HG03439 (cell line): ENCODE results near the gene MAEA.

Experiments
- ATAC-seq: cut with Tn5 transposase; IDR thresholded peaks from one replicate; pipeline ENCODE4 v1.9.1; 2021; ENCODE audit warnings: mild to moderate bottlenecking, moderate library complexity; ENCODE audit not compliant: unreplicated experiment

Gene MAEA

DNA sequence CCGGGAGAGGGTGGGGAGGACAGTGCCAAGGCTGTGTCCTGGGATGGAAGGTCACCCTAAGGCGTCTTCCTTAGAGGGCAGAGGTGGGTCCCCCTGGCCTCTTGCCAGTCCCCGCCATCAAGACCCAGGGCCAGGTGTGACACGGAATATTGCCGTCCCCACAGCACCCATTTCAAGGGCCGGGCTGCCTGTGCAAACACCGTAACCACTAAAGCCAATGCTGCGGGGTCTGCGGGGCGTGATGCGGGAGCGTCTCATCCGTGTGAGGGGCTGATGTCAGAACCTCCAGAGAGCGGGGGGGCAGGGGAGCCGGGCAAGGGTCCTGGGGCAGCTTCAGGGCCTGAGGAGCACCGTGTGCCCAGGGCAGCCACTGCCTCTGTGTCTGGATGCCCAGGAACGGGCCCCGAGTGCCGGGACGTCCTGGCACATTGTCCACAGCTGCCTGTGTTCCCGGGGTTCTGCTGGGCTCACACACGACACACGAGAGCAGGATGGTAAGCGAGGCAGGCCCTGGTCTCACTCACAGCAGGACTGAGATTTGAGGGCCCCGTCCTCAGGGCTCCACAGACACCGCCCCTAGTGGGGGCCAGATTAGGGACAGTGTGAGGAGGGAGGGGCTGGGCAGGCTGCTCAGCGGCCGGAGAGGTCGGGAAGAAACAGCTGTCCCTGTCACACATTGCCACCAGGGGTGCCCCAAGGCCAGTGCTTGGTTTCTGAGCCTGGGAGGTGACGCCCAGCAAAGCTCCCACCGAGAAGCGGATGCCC lies 87.3 kb downstream of the MAEA start:
- no peak for ATAC-seq

DNA sequence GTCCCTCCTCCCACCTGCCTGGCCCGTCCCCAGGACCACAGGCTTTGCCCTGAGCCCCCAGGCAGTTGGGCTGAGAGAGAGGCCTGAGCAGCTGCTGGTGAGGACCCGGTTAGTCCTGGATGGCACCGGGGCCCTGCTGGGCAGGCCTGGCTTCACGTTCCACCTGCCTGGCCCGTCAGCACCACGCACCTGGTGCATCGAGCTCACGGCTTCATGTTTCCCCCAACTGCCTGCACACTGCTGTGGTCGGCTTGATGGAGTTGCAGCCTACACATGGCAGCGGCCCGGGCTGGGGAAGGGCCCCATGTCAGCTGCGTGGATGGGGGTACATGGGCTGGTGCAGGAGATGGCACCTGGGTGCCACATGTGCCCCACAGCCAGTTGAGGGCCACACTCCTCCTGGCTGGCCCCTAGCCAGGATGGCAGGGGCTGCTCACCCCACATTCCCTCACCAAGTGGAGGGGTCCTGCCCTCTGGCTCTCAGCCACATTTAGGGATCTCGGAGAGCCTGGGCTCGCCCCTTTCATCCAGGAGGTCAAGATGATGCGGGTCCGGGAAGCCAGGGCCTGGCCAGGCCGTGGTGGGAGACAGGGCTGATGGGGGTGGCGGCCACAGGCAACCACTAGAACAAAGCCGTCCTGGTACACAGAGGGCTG lies 88.0 kb downstream of the MAEA start:
- no peak for ATAC-seq

DNA sequence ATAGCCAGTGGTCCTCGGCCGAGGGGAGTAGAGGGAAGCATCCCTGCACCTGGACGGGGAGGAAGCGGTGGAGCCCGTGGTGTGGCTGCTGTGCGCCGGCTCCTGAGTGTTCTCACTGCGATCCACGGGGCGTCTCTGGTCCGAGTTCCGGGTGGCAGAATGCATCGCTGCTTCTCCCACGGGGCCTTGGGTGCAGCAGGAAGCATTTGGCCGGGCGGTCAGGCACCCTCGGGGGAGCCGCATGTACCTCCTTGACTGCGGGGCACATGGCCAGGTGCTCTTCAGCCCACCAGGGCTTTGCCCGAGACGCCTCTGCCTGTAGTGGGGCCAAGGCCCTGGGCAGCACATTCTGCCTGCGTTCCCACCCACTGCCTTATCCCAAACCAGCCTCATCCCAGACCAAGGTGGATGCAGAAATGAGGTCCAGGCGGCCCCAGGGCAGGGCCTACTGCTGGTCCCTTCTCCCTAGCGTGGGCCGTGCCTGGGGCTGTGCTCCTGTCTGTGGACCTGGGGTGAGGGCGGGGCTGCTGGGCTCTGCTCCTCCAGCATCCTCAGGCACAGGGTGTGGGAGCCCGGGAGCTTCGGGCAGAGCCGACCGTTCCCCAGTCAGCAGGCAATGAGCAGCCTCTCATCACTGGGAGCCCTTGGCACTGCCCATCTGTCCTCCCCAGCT lies 89.0 kb downstream of the MAEA start:
- ATAC-seq = no peak

DNA sequence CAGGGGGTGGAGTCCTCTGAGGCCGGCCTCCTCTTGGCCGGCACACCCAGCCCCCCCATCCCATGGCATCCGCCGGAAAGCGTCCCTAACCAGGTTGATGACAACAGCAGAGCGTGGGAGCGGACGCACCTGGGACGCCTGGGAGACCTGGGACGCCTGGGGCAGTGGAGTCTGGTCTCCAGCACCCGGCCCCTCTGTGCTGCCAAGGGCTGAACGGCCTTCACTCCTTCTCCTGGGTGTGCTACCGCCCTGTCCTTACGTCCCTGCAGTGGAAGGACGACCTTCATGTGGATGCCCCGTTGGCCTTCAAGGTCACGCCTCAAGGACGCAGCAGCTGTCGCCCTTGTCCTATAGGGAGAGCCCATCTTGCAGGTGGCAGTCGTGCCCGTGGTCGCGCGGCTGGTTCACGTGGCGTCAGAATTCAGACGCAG lies 89.7 kb downstream of the MAEA start:
- no peak for ATAC-seq

DNA sequence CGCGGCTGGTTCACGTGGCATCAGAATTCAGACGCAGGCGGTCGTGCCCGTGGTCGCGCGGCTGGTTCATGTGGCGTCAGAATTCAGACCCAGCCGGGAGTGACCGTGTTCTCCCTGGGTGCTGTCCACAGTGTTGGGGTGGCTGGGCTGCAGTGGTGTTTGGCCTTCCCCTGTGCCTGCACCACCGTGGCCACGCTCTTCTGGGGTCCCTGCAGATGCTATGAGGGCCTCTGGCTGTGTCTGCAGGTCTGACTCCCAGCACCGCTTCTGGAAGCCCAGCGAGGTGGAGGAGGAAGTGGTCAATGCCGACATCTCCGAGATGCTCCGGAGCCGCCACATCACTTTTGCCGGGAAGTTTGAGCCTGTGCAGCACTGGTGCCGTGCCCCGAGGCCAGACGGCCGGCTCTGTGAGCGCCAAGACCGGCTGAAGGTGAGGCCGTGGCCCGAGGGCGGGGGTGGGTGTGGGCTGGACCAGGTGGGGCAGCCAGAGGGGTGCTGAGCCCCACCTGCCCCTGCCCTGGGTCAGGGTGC lies 90.2 kb downstream of the MAEA start:
- ATAC-seq = no peak

DNA sequence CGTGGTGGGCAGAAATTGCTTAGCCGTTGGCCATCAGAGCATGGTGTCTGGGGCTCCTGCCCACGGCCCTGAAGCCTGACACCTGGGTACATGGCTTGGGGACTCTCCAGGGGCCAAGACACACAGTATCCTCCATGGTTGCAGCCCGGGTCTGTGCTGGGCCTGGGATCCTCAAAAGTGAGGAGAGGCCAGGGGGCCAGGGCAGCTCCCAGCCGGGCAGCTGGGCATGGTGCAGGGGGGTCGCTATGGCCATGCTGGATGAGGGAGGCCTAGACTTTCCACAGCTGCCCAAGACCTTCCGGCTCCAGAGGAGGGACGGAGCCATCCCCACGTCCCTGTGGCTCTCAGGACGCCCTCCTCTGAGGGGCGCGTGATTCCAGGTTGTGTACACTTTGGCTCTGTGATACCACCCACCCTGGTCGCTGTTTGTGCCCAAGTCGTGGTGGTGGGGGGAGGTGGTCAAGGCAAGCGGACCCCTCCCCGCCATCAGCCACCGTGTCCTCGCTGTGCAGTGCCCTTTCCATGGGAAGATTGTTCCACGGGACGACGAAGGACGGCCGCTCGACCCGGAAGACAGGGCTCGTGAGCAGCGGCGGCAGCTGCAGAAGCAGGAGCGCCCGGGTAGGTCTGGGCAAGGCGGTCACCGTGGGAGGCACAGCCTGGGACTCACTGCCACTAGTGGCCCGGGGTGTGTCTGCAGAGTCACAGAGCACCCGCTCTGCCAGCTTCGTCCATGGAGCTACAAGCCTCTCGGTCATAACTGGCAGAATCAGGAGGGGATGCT lies 90.9 kb downstream of the MAEA start:
- no peak for ATAC-seq

DNA sequence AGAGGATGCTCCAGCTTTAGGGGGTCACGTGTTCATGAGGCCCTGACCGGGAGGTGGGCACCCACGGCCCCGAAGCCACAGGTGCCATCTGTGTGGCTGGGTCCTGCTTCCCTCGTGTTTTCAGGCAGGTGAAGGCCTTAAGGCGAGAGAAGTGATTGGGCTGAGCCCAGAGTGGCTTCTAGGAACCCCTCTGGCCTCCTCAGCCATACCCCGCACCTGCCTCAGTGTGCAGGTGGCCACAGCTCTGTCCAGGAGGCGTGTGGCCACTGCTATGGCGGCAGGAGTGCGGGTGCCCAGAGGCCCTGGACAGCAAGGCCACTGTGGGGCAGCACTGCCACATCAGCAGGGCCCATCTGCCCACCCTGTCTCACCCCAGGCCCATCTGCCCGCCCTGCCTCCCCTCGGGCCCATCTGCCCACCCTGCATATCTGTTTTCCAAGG lies 91.5 kb downstream of the MAEA start:
- no peak for ATAC-seq

DNA sequence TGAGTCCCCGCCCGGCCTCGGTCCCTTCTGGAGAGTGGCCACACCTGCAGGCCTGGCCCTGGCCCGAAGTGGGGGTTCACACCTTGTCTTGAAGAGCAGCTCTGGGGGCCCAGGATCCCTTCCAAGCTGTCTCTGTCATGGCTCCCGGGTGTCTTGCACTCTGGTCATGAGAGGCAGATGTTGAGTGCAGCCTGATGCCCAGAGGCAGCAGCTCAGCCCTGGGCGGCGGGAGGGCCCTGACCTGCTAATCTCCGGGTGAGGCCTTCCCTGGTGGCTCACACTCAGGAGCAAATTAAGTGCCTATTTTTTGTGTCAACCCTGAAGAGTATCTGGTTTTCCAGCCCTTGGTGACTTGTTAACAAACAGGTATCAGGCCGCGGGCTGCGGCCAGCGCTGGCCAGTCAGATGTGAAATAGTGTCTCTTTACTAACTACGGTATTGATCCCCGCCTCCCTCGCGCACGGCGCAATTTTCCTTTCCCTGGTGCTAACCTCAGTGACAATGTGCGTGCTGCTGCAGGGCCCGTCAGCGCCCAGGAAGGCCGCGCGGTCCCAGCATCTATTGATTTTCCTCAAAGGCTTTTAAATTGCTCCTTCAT lies 92.4 kb downstream of the MAEA start:
- ATAC-seq = no peak

DNA sequence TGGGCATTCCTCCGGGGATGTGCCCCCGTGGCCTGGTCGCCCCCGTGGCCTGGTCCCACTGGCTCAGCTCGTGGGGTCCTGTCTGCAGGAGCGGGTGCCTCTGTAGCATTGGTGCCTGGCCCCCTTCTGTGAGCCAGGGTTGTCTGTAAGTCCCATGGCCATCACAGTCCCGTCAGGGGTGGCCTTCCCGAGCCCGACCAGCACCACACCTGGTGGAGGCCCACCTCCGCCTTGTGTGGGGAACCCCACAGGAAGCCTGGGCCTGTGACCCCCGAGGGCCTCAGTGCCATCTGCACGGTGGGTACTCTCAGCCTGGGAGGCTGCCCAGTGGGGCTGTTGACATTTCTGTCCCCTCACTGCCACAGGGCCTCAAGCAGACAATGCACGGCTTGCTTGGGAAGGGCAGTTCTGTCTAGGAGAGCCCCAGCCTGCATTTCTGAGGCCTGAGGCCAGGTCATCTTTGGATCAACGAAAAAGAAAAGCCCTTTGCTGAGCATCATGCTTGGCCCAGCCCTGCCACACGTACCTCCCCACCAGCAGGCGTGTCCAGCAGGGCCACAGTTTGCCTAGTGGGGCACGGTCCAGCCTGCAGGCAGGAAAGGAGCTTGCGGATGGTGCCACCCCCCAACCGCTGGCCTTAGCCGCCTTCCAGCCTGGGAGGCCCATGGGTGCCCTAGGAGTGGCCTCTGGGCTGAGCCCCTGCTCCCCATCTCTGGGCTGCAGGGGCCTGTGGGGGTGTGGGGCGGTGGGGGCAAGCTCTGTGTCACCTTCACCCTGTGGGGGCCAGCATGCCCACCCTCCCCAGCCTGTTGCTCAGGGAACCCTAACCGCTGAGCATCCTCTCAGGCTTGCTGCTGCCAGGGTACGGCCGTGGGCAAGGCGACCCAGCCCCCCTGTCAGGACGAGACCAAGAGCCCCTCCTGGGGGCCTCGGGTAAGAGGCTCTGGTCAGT lies 93.4 kb downstream of the MAEA start:
- no peak for ATAC-seq

DNA sequence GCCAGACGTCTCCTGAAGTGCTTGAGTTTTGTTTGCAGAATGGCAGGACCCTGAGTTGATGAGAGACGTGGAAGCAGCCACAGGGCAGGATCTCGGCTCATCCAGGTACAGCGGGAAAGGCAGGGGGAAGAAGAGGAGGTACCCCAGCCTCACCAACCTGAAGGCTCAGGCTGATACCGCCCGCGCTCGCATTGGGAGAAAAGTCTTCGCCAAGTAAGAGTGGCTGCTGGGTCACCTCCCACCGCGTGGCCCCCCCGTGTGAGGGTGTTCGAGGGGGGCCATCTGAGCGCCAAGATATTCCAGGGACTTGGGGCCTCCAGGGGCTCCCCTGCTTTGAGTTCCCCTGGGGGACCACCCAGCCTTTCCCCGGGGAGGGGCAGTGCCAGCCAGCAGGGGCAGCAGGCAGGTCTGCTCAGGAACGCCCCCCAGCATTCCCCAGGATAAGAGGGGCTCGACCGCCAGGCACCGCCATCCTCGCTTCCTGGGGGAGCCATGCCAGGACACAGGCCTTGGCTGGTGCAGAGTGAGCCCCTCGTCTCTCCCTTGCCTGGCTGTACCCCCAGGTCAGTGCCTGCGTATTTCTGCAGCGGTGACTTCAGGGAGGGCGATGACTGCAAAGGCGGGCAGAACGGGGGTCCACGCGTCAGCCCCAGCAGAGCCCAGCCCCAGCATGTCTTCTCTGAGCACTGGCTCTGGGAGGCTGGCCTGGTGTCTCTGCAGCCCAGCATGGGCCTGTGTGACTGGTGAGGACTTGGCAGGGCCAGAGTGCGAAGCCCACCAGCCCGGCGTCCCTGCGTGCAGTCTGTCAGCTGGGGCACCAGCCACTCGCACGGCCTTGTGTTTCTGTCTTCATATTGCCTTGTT lies 94.3 kb downstream of the MAEA start:
- ATAC-seq = no peak

DNA sequence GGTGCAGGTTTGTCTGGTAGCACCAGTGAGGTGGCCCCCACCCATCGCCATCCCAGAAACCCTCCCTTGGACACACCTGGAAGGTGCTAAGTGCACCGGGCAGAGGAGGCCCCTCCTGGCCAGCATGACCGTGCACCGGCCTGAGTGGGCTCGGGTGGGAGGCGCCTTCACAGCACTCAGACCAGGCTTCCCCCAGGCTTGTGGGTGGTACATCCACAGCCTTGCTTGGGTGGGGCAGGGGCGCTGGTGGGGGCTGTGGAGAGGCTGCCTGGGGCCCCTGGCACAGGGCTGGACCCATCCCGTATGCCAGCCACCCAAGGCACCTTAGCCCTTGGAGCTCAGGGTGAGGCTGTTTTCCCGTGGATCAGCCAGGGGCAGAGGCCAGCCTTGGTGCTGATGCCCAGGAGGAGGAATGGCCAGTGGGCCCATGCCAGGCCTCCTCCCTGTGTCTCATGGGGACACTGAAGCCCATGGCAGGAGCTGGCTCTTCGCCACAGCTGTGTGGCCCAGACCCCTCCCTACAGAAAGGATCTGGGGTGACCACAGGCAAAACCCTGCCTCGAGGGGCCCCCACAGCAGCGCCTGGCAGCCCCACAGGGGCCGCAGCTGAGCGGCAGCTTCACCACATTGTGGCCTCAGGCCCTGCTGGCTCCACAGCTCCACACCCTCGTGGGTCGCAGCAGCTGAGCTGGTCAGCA lies 95.1 kb downstream of the MAEA start:
- no peak for ATAC-seq

DNA sequence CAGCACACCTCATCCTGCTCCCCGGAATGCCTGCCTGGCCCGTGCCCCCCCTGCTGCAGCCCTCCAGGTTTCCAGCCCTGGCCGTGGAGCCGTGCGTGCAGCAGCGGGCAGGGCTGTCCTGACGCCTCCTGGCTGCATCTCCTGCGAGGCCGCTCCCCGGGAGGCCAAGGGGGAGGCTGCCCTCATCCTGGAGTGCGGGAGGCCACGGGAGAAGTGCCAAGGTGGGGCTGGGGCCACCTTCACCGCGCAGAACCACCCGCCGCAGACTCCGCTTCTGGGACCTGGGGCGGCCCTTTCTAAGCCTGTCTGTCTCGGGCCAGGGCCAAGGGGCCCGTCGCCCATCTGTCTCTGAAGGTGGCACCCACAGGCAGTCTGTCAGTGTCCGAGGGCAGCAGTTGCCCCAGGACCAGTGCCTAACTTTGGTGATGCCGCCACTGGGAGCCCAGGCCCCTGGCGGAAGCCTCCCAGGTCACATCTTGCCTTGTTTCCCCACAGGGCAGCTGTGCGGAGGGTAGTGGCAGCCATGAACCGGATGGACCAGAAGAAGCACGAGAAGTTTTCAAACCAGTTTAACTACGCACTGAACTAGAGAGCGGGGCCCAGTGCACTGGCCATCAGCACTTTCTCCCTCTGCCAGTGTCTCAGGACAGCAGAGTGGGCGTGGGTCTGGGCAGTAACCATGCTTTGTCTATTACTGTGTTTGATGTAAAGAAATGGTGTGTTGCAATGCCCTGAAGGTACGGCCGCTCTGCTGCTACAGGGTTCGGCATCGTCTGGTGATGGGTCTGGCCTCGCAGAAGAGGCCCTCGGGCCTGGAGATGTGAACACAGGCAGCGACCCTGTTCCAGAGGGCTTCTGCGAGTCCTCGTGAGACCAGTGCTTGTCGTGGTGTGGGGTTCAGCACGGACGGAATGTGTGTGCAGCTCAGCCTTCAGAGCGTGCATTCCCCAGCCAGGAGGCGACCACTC lies 96.0 kb downstream of the MAEA start:
- no peak for ATAC-seq
